ENCODE results near the gene TTC7B.

TTC7B gene

DNA sequence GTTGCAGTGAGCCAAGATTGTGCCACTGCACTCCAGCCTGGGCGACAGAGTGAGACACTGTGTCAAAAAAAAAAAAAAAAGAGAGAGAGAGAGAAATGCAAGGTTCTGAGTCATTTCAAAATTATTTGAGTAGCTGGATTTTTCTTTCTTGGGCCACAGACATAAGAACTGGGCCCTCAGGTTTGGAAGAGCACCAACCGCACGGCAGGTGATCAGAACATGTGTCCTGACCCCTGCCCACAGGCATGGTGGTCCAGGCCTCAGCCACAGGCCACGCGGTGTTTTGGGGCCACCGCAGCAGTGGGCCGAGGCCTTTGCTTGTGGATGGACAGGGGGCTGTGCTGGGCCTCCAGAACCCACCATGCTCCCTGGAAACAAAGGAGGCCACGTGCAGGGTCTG is 292.7 kb downstream of the TTC7B start:
- TF ChIP-seq CREB1 (IDR thresholded peaks at IDR 0.05; ENCODE audit: low read depth) (no peak), FOXM1 (IDR thresholded peaks at IDR 0.05; ENCODE audit: borderline replicate concordance, low read depth) (no peak), TCF12 (IDR thresholded peaks at IDR 0.05; ENCODE audit: low read depth) (no peak), RAD21 (IDR thresholded peaks at IDR 0.05; ENCODE audit: low read depth) (no peak), CEBPB (IDR thresholded peaks at IDR 0.05) (no peak), EGR1 (IDR thresholded peaks at IDR 0.05) (no peak), TEAD4 (IDR thresholded peaks at IDR 0.05) (peak; percentile 30; the same call in 1 of the 2 replicates), TAF1 (IDR thresholded peaks at IDR 0.05; ENCODE audit: low read depth) (no peak), ZBTB7A (IDR thresholded peaks at IDR 0.05; ENCODE audit: low read depth) (no peak), YY1 (IDR thresholded peaks at IDR 0.05; ENCODE audit: low read depth) (no peak), EP300 (IDR thresholded peaks at IDR 0.05; ENCODE audit: borderline replicate concordance) (no peak), NFIC (IDR thresholded peaks at IDR 0.05) (peak; percentile 41; the same call in 1 of the 2 replicates)
- TF ChIP-seq, protein P1, sequence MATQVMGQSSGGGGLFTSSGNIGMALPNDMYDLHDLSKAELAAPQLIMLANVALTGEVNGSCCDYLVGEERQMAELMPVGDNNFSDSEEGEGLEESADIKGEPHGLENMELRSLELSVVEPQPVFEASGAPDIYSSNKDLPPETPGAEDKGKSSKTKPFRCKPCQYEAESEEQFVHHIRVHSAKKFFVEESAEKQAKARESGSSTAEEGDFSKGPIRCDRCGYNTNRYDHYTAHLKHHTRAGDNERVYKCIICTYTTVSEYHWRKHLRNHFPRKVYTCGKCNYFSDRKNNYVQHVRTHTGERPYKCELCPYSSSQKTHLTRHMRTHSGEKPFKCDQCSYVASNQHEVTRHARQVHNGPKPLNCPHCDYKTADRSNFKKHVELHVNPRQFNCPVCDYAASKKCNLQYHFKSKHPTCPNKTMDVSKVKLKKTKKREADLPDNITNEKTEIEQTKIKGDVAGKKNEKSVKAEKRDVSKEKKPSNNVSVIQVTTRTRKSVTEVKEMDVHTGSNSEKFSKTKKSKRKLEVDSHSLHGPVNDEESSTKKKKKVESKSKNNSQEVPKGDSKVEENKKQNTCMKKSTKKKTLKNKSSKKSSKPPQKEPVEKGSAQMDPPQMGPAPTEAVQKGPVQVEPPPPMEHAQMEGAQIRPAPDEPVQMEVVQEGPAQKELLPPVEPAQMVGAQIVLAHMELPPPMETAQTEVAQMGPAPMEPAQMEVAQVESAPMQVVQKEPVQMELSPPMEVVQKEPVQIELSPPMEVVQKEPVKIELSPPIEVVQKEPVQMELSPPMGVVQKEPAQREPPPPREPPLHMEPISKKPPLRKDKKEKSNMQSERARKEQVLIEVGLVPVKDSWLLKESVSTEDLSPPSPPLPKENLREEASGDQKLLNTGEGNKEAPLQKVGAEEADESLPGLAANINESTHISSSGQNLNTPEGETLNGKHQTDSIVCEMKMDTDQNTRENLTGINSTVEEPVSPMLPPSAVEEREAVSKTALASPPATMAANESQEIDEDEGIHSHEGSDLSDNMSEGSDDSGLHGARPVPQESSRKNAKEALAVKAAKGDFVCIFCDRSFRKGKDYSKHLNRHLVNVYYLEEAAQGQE (IDR thresholded peaks at IDR 0.05; ENCODE audit: low read depth): no peak
- TF ChIP-seq, protein P2, sequence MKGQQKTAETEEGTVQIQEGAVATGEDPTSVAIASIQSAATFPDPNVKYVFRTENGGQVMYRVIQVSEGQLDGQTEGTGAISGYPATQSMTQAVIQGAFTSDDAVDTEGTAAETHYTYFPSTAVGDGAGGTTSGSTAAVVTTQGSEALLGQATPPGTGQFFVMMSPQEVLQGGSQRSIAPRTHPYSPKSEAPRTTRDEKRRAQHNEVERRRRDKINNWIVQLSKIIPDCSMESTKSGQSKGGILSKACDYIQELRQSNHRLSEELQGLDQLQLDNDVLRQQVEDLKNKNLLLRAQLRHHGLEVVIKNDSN (IDR thresholded peaks at IDR 0.05): no peak
- TF ChIP-seq, protein P3, sequence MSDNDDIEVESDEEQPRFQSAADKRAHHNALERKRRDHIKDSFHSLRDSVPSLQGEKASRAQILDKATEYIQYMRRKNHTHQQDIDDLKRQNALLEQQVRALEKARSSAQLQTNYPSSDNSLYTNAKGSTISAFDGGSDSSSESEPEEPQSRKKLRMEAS (IDR thresholded peaks at IDR 0.05): no peak

DNA sequence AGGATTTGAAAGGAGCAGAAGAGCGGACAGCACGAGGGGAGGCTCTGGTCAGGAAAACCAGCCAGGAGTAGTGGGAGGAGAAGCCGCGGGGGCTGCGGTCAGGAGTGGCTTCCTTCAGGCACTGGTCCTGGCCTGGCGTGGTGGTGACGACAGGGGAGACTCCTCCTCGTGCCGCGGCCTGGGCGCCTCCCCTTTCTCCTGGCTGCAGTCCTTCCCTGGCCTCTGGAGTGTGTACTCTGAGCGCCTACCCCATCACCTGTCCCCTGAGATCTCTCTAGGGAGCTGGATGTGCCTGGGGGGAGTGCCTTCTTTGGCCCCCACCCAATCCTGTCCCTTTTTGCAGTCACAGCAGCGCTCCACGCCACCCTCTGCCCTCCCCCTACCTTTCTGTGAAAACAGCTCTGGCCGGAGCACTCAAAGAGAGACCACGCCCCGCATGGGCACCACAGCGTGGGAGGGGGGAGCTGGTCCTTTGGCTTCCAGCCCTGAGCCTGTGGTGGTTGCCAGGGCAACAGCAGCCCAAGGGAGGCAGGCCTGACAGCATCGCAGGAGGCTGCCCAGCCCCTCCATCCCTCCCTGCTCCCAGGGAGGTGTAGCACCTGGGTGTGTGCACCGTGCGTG is 293.5 kb downstream of the TTC7B start:
- TF ChIP-seq, protein P3 (IDR thresholded peaks at IDR 0.05): peak; percentile 33; the same call in 1 of the 2 replicates
- TF ChIP-seq, protein P2 (IDR thresholded peaks at IDR 0.05): no peak
- peak; percentile 69; the same call in 1 of the 2 replicates for TF ChIP-seq NFIC (IDR thresholded peaks at IDR 0.05)
- no peak for TF ChIP-seq FOXM1 (IDR thresholded peaks at IDR 0.05; ENCODE audit: borderline replicate concordance, low read depth)
- no peak for TF ChIP-seq CREB1 (IDR thresholded peaks at IDR 0.05; ENCODE audit: low read depth)
- no peak for TF ChIP-seq YY1 (IDR thresholded peaks at IDR 0.05; ENCODE audit: low read depth)
- TF ChIP-seq TCF12 (IDR thresholded peaks at IDR 0.05; ENCODE audit: low read depth): no peak
- 0 out of 2 replicates have a peak, but pooled peaks have one; percentile 8 for TF ChIP-seq EP300 (IDR thresholded peaks at IDR 0.05; ENCODE audit: borderline replicate concordance)
- TF ChIP-seq TEAD4 (IDR thresholded peaks at IDR 0.05): 0 out of 2 replicates have a peak, but pooled peaks have one; percentile 9
- no peak for TF ChIP-seq RAD21 (IDR thresholded peaks at IDR 0.05; ENCODE audit: low read depth)
- no peak for TF ChIP-seq ZBTB7A (IDR thresholded peaks at IDR 0.05; ENCODE audit: low read depth)
- TF ChIP-seq CEBPB (IDR thresholded peaks at IDR 0.05): no peak
- TF ChIP-seq, protein P1 (IDR thresholded peaks at IDR 0.05; ENCODE audit: low read depth): no peak
- TF ChIP-seq EGR1 (IDR thresholded peaks at IDR 0.05): peak; percentile 51; the same call in 1 of the 2 replicates
- no peak for TF ChIP-seq TAF1 (IDR thresholded peaks at IDR 0.05; ENCODE audit: low read depth)

DNA sequence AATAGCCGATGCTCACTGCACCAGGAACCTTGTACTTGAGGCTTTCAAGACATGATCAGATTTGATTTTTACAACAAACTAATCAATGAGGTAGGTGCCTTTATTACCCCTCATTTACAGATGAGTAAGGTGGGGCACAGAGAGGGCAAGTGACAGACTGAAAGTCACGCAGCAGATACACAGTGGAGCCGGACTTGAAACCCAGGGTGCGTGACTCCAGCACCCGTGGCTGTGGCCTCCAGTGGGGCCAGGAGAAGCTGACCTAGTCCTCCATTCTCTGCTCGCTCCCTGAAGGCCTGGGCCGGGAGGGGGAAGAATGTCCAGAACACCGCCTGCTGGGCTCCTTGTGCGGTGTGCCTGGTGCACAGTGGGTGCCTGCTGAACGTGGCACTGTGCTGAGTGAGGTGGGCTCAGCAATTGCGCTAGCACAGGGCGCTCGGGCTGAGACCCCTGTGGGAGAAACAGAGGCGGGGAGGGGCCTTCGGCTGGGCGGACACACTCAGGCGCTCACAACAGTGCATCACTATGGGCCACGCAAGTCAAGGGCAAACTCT is 294.2 kb downstream of the TTC7B start:
- TF ChIP-seq, protein P3 (IDR thresholded peaks at IDR 0.05): no peak
- TF ChIP-seq CREB1 (IDR thresholded peaks at IDR 0.05; ENCODE audit: low read depth): no peak
- TF ChIP-seq, protein P1 (IDR thresholded peaks at IDR 0.05; ENCODE audit: low read depth): no peak
- TF ChIP-seq NFIC (IDR thresholded peaks at IDR 0.05): no peak
- TF ChIP-seq YY1 (IDR thresholded peaks at IDR 0.05; ENCODE audit: low read depth): no peak
- no peak for TF ChIP-seq TAF1 (IDR thresholded peaks at IDR 0.05; ENCODE audit: low read depth)
- no peak for TF ChIP-seq TCF12 (IDR thresholded peaks at IDR 0.05; ENCODE audit: low read depth)
- no peak for TF ChIP-seq CEBPB (IDR thresholded peaks at IDR 0.05)
- no peak for TF ChIP-seq RAD21 (IDR thresholded peaks at IDR 0.05; ENCODE audit: low read depth)
- TF ChIP-seq, protein P2 (IDR thresholded peaks at IDR 0.05): no peak
- no peak for TF ChIP-seq EP300 (IDR thresholded peaks at IDR 0.05; ENCODE audit: borderline replicate concordance)
- TF ChIP-seq ZBTB7A (IDR thresholded peaks at IDR 0.05; ENCODE audit: low read depth): no peak
- TF ChIP-seq EGR1 (IDR thresholded peaks at IDR 0.05): no peak
- TF ChIP-seq FOXM1 (IDR thresholded peaks at IDR 0.05; ENCODE audit: borderline replicate concordance, low read depth): no peak
